ENCODE results near the gene KRTCAP3.

KRTCAP3 gene

DNA sequence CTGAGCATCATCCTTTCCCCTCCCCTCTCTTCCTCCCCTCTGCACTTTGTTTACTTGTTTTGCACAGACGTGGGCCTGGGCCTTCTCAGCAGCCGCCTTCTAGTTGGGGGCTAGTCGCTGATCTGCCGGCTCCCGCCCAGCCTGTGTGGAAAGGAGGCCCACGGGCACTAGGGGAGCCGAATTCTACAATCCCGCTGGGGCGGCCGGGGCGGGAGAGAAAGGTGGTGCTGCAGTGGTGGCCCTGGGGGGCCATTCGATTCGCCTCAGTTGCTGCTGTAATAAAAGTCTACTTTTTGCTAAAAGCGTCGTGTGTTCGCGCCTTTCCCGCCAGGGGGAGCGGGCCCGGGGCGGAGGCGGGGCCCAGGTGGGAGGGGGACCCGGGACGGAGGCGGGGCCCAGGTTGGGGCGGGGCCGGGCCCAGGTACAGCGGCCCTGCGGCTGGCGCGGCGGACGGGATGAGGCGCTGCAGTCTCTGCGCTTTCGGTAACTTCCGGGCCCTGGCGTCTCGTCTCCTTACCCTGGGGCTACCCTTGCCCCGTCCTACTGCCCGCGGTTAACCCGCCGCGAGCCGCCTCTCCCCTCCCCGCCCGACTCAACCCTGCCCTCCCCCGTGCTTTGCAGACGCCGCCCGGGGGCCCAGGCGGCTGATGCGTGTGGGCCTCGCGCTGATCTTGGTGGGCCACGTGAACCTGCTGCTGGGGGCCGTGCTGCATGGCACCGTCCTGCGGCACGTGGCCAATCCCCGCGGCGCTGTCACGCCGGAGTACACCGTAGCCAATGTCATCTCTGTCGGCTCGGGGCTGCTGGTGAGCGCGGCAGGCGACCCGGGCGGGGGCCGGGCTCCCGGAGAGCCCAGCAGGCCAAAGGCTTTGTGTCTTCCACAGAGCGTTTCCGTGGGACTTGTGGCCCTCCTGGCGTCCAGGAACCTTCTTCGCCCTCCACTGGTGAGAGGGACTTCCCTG lies at the start of gene KRTCAP3:
Gene KRTCAP3, plus strand, starts transcription at position 424 of the 962 bp plus-strand sequence. Its CDS starts 32 bp downstream, at position 456.
- no peak for TF ChIP-seq TCF4 (CRISPR knock-in tag; IDR thresholded peaks at IDR 0.05; ENCODE audit: borderline replicate concordance)
- no peak for TF ChIP-seq ARNTL (CRISPR knock-in tag; IDR thresholded peaks at IDR 0.05; ENCODE audit: borderline replicate concordance, low read depth)
- TF ChIP-seq, protein P1, sequence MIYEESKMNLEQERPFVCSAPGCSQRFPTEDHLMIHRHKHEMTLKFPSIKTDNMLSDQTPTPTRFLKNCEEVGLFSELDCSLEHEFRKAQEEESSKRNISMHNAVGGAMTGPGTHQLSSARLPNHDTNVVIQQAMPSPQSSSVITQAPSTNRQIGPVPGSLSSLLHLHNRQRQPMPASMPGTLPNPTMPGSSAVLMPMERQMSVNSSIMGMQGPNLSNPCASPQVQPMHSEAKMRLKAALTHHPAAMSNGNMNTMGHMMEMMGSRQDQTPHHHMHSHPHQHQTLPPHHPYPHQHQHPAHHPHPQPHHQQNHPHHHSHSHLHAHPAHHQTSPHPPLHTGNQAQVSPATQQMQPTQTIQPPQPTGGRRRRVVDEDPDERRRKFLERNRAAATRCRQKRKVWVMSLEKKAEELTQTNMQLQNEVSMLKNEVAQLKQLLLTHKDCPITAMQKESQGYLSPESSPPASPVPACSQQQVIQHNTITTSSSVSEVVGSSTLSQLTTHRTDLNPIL (CRISPR knock-in tag; IDR thresholded peaks at IDR 0.05; ENCODE audit: low read depth): no peak
- no peak for TF ChIP-seq ZNF565 (CRISPR knock-in tag; conservative IDR thresholded peaks at IDR 0.05; ENCODE audit: low read depth)
- TF ChIP-seq CSDC2 (CRISPR knock-in tag; IDR thresholded peaks at IDR 0.05): no peak
- no peak for TF ChIP-seq TOX (CRISPR knock-in tag; IDR thresholded peaks at IDR 0.05; ENCODE audit: borderline replicate concordance)
- TF ChIP-seq, protein P2, sequence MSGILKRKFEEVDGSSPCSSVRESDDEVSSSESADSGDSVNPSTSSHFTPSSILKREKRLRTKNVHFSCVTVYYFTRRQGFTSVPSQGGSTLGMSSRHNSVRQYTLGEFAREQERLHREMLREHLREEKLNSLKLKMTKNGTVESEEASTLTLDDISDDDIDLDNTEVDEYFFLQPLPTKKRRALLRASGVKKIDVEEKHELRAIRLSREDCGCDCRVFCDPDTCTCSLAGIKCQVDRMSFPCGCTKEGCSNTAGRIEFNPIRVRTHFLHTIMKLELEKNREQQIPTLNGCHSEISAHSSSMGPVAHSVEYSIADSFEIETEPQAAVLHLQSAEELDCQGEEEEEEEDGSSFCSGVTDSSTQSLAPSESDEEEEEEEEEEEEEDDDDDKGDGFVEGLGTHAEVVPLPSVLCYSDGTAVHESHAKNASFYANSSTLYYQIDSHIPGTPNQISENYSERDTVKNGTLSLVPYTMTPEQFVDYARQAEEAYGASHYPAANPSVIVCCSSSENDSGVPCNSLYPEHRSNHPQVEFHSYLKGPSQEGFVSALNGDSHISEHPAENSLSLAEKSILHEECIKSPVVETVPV (CRISPR knock-in tag; IDR thresholded peaks at IDR 0.05): no peak
- no peak for TF ChIP-seq POU6F1 (CRISPR knock-in tag; IDR thresholded peaks at IDR 0.05; ENCODE audit: borderline replicate concordance, low read depth)
- no peak for TF ChIP-seq ZFP3 (CRISPR knock-in tag; IDR thresholded peaks at IDR 0.05)
- TF ChIP-seq OSR1 (CRISPR knock-in tag; IDR thresholded peaks at IDR 0.05): no peak
- TF ChIP-seq PPARA (CRISPR knock-in tag; IDR thresholded peaks at IDR 0.05; ENCODE audit: borderline replicate concordance): no peak
- TF ChIP-seq SNAI2 (CRISPR knock-in tag; IDR thresholded peaks at IDR 0.05): no peak
- no peak for TF ChIP-seq GLIS3 (CRISPR knock-in tag; IDR thresholded peaks at IDR 0.05)
- TF ChIP-seq BACH2 (CRISPR knock-in tag; IDR thresholded peaks at IDR 0.05; ENCODE audit: borderline replicate concordance): no peak
- TF ChIP-seq TSHZ2 (CRISPR knock-in tag; IDR thresholded peaks at IDR 0.05): no peak
- no peak for TF ChIP-seq ZC3H10 (CRISPR knock-in tag; IDR thresholded peaks at IDR 0.05)
- TF ChIP-seq, protein P3, sequence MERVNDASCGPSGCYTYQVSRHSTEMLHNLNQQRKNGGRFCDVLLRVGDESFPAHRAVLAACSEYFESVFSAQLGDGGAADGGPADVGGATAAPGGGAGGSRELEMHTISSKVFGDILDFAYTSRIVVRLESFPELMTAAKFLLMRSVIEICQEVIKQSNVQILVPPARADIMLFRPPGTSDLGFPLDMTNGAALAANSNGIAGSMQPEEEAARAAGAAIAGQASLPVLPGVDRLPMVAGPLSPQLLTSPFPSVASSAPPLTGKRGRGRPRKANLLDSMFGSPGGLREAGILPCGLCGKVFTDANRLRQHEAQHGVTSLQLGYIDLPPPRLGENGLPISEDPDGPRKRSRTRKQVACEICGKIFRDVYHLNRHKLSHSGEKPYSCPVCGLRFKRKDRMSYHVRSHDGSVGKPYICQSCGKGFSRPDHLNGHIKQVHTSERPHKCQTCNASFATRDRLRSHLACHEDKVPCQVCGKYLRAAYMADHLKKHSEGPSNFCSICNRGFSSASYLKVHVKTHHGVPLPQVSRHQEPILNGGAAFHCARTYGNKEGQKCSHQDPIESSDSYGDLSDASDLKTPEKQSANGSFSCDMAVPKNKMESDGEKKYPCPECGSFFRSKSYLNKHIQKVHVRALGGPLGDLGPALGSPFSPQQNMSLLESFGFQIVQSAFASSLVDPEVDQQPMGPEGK (CRISPR knock-in tag; IDR thresholded peaks at IDR 0.05; ENCODE audit: borderline replicate concordance): no peak
- no peak; the same call in 2 of the 3 replicates for ATAC-seq

GRCh38 chr2:27393225-27393624 lies 49.0 kb upstream of the KRTCAP3 start:
- TF ChIP-seq ZNF8 (CRISPR knock-in tag; IDR thresholded peaks at IDR 0.05): no peak
- no peak for ATAC-seq

DNA sequence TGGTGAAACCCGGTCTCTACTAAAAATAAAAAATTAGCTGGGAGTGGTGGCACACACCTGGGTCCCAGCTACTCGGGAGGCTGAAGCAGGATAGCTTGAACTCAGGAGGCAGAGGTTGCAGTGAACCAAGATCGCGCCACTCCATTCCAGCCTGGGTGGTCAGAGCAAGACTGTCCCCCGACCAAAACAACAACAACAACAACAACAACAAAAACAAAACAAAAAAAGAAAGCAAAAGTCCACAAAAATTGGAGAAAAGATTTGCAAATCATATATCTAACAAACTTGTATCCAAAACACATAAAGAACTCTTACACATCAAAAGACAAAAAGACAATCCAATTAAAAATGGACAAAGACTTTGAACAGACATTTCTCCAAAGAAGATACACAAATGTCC lies 43.2 kb upstream of the KRTCAP3 start:
- no peak for ATAC-seq
- no peak for TF ChIP-seq ZNF70 (CRISPR knock-in tag; IDR thresholded peaks at IDR 0.05)
- TF ChIP-seq BACH2 (CRISPR knock-in tag; IDR thresholded peaks at IDR 0.05; ENCODE audit: borderline replicate concordance): no peak
- TF ChIP-seq ZNF565 (CRISPR knock-in tag; conservative IDR thresholded peaks at IDR 0.05; ENCODE audit: low read depth): no peak
- no peak for TF ChIP-seq ISL1 (CRISPR knock-in tag; IDR thresholded peaks at IDR 0.05)
- TF ChIP-seq POU6F1 (CRISPR knock-in tag; IDR thresholded peaks at IDR 0.05; ENCODE audit: borderline replicate concordance, low read depth): no peak
- TF ChIP-seq, protein P2 (CRISPR knock-in tag; IDR thresholded peaks at IDR 0.05): no peak
- TF ChIP-seq PPARA (CRISPR knock-in tag; IDR thresholded peaks at IDR 0.05; ENCODE audit: borderline replicate concordance): no peak
- TF ChIP-seq TSHZ2 (CRISPR knock-in tag; IDR thresholded peaks at IDR 0.05): no peak
- no peak for TF ChIP-seq ZNF8 (CRISPR knock-in tag; IDR thresholded peaks at IDR 0.05)
- no peak for TF ChIP-seq CSDC2 (CRISPR knock-in tag; IDR thresholded peaks at IDR 0.05)

Data from SK-N-SH treated with all-trans-retinoic acid at 6 μM for 48 hours (cell line).